ENCODE data around the gene HCRTR2. TPM values are rescaled to one million over a fixed set of nuclear protein-coding genes. Genes with fewer than 3 reads are reported as not detected.

The HCRTR2 gene
- polyA plus RNA-seq, 2 of the 4 experiments (the other 2 are of a cell fraction), result not detected

DNA sequence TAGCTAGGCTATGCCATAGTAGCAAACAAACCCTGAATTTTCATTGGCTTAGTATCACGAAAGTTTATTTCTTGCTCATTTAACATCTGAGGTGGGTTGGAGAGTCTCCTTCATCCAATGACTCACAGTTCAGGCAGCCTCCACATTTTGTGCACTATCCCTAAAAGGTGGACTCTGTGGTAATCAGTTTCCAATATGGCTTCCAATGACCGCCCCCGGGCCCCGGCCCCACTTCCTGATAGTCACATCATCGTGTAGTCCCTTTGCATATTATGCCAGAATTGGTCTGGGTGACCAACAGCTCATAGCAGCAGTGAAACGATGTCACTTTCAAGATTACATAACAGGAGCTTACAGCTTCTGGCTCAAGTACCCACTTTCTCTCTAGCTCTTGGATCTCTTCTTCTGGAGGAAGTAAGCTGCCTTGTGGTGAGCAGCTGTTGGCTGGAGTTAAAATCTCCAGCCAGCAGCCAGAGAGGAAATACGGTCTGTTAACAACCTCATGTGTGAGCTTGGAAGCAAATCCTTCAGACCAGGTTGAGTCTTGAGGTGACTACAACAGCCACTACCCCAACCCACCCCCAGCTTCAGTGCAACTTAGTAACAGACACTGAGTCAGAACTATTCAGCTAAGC, 7.8 kb downstream of the HCRTR2 start (continued):
- no peak for TF ChIP-seq ZSCAN20 (CRISPR knock-in tag; IDR thresholded peaks at IDR 0.05)
- TF ChIP-seq CBX8 (IDR thresholded peaks at IDR 0.05), result no peak
- TF ChIP-seq KDM1A (IDR thresholded peaks at IDR 0.05; ENCODE audit: low read depth), result no peak
- no peak for TF ChIP-seq SREBF2 (IDR thresholded peaks at IDR 0.05)
- no peak for TF ChIP-seq CEBPB (IDR thresholded peaks at IDR 0.05)
- TF ChIP-seq, protein P1, sequence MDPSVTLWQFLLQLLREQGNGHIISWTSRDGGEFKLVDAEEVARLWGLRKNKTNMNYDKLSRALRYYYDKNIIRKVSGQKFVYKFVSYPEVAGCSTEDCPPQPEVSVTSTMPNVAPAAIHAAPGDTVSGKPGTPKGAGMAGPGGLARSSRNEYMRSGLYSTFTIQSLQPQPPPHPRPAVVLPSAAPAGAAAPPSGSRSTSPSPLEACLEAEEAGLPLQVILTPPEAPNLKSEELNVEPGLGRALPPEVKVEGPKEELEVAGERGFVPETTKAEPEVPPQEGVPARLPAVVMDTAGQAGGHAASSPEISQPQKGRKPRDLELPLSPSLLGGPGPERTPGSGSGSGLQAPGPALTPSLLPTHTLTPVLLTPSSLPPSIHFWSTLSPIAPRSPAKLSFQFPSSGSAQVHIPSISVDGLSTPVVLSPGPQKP (IDR thresholded peaks at IDR 0.05; ENCODE audit: low read depth, low read length), result no peak

GRCh38 chr6:55184782-55185530, 10.6 kb downstream of the HCRTR2 start:
- WGBS (ENCODE audit: missing lambda C conversion rate), result 18% methylated on average over 4 of the region's 4 CpGs
- ChIA-PET CTCF (no interaction called here), POLR2A (no interaction called here)
- no peak for FAIRE-seq
- H3K27ac ChIP-seq, result no peak overlapping the region
- H3K4me2 ChIP-seq, result no peak overlapping the region
- no peaks in the 10 kb centered on the region for H3K4me1 ChIP-seq
- no peak for ATAC-seq
- DNase-seq (ENCODE audit: low read depth in 1 of 2, low spot score in 1 of 2), result no peak
- no peak overlapping the region for H3K4me3 ChIP-seq
- H3K9me3 ChIP-seq, result no peaks in the 10 kb centered on the region
- TF ChIP-seq RAD21 (conservative IDR thresholded peaks at IDR 0.05 in 1 of 2, IDR thresholded peaks at IDR 0.05 in 1 of 2), result no peak
- TF ChIP-seq ZFP36 (IDR thresholded peaks at IDR 0.05; ENCODE audit: borderline replicate concordance, partially characterized antibody), result no peak
- no peak for TF ChIP-seq JUN (IDR thresholded peaks at IDR 0.05)
- no peak for TF ChIP-seq SREBF2 (IDR thresholded peaks at IDR 0.05)
- TF ChIP-seq HOXB13 (CRISPR knock-in tag; IDR thresholded peaks at IDR 0.05; ENCODE audit: low read depth), result no peak
- TF ChIP-seq KDM5A (IDR thresholded peaks at IDR 0.05), result no peak
- TF ChIP-seq E2F6 (IDR thresholded peaks at IDR 0.05; ENCODE audit: borderline replicate concordance, low read depth), result no peak
- no peak for TF ChIP-seq ESRRA (IDR thresholded peaks at IDR 0.05; ENCODE audit: borderline replicate concordance, low read length)
- TF ChIP-seq KDM1A (IDR thresholded peaks at IDR 0.05; ENCODE audit: low read depth), result no peak
- TF ChIP-seq CBX8 (IDR thresholded peaks at IDR 0.05), result no peak
- TF ChIP-seq MYC (IDR thresholded peaks at IDR 0.05; ENCODE audit: borderline replicate concordance, low read length), result no peak
- no peak for TF ChIP-seq CHD2 (IDR thresholded peaks at IDR 0.05; ENCODE audit: low read length, partially characterized antibody)
- no peak for TF ChIP-seq EHMT2 (IDR thresholded peaks at IDR 0.05; ENCODE audit: low read depth)
- TF ChIP-seq HDAC2 (IDR thresholded peaks at IDR 0.05), result no peak
- TF ChIP-seq, protein P2, sequence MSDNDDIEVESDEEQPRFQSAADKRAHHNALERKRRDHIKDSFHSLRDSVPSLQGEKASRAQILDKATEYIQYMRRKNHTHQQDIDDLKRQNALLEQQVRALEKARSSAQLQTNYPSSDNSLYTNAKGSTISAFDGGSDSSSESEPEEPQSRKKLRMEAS (IDR thresholded peaks at IDR 0.05), result no peak
- TF ChIP-seq, protein P1 (IDR thresholded peaks at IDR 0.05; ENCODE audit: low read depth, low read length), result no peak

- ATAC-seq (no peak), DNase-seq (ENCODE audit: low read depth in 1 of 2, low spot score in 1 of 2) (no peak), FAIRE-seq (no peak)
- ChIA-PET POLR2A (interaction anchor here (1.2 kb wide), 1 partner anchor 12 kb away, joined by 3 read pairs; no protein-coding TSS in a partner anchor), CTCF (no interaction called here)
- Histone ChIP-seq H3K4me1 (no peaks in the 10 kb centered on the region), H3K4me2 (no peak overlapping the region), H3K27ac (no peak overlapping the region), H3K4me3 (no peak overlapping the region), H3K9me3 (no peaks in the 10 kb centered on the region)
- TF ChIP-seq CHD4 (IDR thresholded peaks at IDR 0.05; ENCODE audit: borderline replicate concordance) (no peak), ATOH8 (CRISPR knock-in tag; IDR thresholded peaks at IDR 0.05; ENCODE audit: low read depth) (no peak), ESRRA (IDR thresholded peaks at IDR 0.05; ENCODE audit: borderline replicate concordance, low read length) (no peak), KDM1A (IDR thresholded peaks at IDR 0.05; ENCODE audit: low read depth) (no peak), EHMT2 (IDR thresholded peaks at IDR 0.05; ENCODE audit: low read depth) (no peak), FOXS1 (CRISPR knock-in tag; IDR thresholded peaks at IDR 0.05) (no peak), PBX3 (IDR thresholded peaks at IDR 0.05) (no peak), NR3C1 (IDR thresholded peaks at IDR 0.05) (no peak), POLR2A (IDR thresholded peaks at IDR 0.05; ENCODE audit: low read length) (no peak)
- TF ChIP-seq, protein P1 (IDR thresholded peaks at IDR 0.05; ENCODE audit: low read depth, low read length), result no peak
- TF ChIP-seq, protein P3, sequence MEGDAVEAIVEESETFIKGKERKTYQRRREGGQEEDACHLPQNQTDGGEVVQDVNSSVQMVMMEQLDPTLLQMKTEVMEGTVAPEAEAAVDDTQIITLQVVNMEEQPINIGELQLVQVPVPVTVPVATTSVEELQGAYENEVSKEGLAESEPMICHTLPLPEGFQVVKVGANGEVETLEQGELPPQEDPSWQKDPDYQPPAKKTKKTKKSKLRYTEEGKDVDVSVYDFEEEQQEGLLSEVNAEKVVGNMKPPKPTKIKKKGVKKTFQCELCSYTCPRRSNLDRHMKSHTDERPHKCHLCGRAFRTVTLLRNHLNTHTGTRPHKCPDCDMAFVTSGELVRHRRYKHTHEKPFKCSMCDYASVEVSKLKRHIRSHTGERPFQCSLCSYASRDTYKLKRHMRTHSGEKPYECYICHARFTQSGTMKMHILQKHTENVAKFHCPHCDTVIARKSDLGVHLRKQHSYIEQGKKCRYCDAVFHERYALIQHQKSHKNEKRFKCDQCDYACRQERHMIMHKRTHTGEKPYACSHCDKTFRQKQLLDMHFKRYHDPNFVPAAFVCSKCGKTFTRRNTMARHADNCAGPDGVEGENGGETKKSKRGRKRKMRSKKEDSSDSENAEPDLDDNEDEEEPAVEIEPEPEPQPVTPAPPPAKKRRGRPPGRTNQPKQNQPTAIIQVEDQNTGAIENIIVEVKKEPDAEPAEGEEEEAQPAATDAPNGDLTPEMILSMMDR (IDR thresholded peaks at IDR 0.05), result no peak
Observed at GRCh38 chr6:55198715-55199114, 24.4 kb downstream of the HCRTR2 start.
